PFSK-1 (cell line): ENCODE measurements around the gene MGAT5.

Experiments used
- FOXP2 ChIP-seq: optimal IDR thresholded peaks from 2 replicates; pipeline ENCODE3; 2011; ENCODE audit warnings: borderline replicate concordance, control low read depth, inconsistent platforms; ENCODE audit not compliant: insufficient read depth; ENCODE audit errors: extremely low read length, extremely low read depth
- POLR2AphosphoS5 ChIP-seq: IDR thresholded peaks from 2 replicates; pipeline ENCODE4 v1.6.1; 2012; ENCODE audit warnings: low read depth, mild to moderate bottlenecking, control low read depth, low read length, moderate library complexity
- REST ChIP-seq, 2 experiments: IDR thresholded peaks; 2 replicates each; pipeline versions ENCODE4 v1.6.1 to v1.8.0; 2011 to 2012; ENCODE audit warnings: low read depth in 2 of 2, low read length in 2 of 2, control low read depth in 1 of 2, inconsistent platforms in 1 of 2, mild to moderate bottlenecking in 1 of 2, moderate library complexity in 1 of 2; ENCODE audit not compliant: insufficient read depth in 1 of 2
- SIN3A ChIP-seq: IDR thresholded peaks from 2 replicates; pipeline ENCODE4 v1.6.1; 2012; ENCODE audit warnings: mild to moderate bottlenecking, low read length, moderate library complexity, borderline replicate concordance; ENCODE audit not compliant: insufficient read depth
- TAF1 ChIP-seq: IDR thresholded peaks from 2 replicates; pipeline ENCODE4 v1.6.1; 2012; ENCODE audit warnings: low read length, control low read depth, borderline replicate concordance; ENCODE audit not compliant: insufficient read depth

The MGAT5 gene

GRCh38 chr2:134413912-134414311 is 160.0 kb downstream of the MGAT5 start:
- TF ChIP-seq POLR2AphosphoS5: no peak
- no peak for TF ChIP-seq REST (IDR thresholded peaks at IDR 0.05; ENCODE audit: insufficient read depth in 1 of 2, low read depth in 2 of 2, low read length in 2 of 2)

- TF ChIP-seq POLR2AphosphoS5: no peak
- no peak for TF ChIP-seq TAF1
- no peak for TF ChIP-seq SIN3A
- no peak for TF ChIP-seq FOXP2
- no peak for TF ChIP-seq REST (IDR thresholded peaks at IDR 0.05; ENCODE audit: insufficient read depth in 1 of 2, low read depth in 2 of 2, low read length in 2 of 2)
Observed at GRCh38 chr2:134416018-134416417, 162.1 kb downstream of the MGAT5 start.

- TF ChIP-seq TAF1 (no peak), POLR2AphosphoS5 (no peak), SIN3A (no peak)
Observed at GRCh38 chr2:134416637-134417036, 162.8 kb downstream of the MGAT5 start.

GRCh38 chr2:134417968-134418582 is 164.2 kb downstream of the MGAT5 start:
- TF ChIP-seq POLR2AphosphoS5 (no peak), FOXP2 (no peak), REST (IDR thresholded peaks at IDR 0.05; ENCODE audit: insufficient read depth in 1 of 2, low read depth in 2 of 2, low read length in 2 of 2) (no peak), TAF1 (no peak), SIN3A (no peak)

GRCh38 chr2:134420259-134420658 is 166.4 kb downstream of the MGAT5 start:
- TF ChIP-seq REST (IDR thresholded peaks at IDR 0.05; ENCODE audit: insufficient read depth in 1 of 2, low read depth in 2 of 2, low read length in 2 of 2): no peak
- TF ChIP-seq SIN3A: no peak
- TF ChIP-seq FOXP2: no peak
- no peak for TF ChIP-seq POLR2AphosphoS5
- no peak for TF ChIP-seq TAF1
